GM18517 (cell line): ENCODE measurements around the gene MRC2.

ENCODE experiments used
- ATAC-seq: cut with Tn5 transposase; IDR thresholded peaks from one replicate; pipeline ENCODE4 v1.9.1; 2021; ENCODE audit warnings: mild to moderate bottlenecking, moderate library complexity; ENCODE audit not compliant: unreplicated experiment

Gene MRC2

DNA sequence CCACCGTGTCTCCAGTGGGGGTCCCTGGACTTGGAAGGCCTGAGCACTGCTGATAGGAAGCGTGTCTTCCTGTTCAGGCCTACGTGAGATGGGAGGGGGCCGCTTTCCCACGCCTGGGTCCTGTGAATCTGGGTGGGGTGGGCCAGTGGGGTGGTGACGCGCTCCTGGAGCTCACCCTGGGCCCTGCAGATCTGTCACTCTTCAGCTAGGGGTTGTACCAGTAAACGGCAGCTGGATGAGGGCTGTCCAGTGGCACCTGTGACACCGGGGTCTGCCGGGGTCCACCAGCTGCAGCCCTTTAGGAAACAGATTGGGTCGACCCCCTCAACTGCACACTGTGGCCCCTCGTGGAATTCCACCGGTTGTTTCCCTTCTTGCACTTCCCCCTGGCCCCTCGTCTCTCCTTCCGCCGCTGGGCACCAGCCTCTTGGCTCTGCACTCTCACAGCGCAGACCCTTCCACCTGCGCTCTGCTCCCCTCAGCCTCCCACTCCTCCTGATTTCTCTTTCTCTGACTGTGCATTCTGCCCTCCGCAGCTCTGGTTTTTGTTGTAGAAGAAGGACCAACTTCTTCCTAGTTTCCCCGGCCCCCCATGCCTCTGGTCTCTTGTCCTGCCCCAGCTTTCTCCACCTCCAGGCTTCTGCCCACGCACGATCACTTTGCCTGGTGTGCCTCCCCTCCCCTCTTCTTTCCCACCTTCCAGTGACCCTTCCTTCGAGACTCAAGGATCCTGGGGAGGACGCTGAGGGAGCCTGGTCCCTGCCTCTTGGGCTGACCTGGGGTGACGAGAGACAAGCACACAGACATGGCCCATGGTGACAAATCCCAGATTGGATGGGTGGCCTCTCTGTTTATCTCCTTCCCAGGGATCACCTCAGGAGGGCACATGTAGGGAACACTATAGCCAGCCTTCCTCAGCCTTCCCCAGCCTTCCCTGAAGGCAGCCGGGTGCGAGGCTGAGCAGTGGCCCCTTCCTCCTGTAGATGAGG, 4.8 kb downstream of the MRC2 start:
- ATAC-seq = no peak

DNA sequence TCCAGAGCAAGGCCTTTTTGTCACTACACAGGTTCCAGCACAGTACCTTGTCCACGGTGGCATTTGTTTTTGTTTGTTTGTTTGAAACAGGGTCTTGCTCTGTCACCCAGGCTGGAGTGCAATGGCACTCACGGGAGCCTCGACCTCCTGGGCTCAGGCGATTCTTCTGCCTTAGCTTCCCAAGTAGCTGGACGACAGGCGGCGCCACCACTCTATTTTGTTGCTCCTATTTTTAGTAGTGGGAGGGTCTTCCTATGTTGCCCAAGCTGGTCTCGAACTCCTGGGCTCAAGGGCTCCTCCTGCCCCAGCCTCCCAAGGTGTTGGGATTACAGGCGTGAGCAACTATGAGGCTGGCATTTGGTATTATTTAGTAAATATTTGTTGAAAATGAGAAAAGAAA, 10.3 kb downstream of the MRC2 start:
- no peak for ATAC-seq

DNA sequence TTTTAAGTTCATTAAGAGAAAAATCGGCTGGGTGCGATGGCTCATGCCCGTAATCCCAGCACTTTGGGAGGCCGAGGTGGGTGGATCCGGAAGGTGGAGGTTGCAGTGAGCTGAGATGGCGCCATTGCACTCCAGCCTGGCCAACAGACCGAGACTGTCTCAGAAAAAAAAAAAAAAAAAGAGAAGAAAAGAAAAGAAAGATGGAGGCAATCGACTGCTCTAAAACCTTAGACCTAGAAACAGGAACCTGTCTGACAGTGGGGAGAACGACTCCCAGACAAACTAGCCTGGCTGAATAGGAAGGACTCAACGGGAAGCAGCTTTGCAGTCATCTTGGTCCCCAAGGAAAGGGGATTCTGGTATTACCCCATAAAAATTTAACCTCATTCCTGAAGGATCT, 13.7 kb downstream of the MRC2 start:
- ATAC-seq = no peak

DNA sequence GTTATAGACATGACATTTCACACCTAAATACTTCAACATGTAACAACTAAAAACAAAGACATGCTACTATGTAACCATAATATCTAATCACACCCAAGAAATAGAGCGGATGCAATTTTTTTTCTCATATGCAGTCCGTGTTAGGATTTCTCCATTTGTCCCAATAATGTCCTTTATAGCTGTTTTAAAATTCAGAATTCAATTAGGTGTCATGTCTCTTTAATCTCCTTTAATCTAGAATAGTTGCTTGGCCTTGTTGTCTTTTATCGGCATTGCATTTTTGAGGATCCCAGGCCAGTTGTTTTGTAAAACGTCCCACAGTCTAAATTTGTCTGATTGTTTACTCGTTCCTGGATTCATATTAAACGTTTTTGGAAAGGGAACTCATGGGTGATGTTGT, 14.5 kb downstream of the MRC2 start:
- no peak for ATAC-seq

DNA sequence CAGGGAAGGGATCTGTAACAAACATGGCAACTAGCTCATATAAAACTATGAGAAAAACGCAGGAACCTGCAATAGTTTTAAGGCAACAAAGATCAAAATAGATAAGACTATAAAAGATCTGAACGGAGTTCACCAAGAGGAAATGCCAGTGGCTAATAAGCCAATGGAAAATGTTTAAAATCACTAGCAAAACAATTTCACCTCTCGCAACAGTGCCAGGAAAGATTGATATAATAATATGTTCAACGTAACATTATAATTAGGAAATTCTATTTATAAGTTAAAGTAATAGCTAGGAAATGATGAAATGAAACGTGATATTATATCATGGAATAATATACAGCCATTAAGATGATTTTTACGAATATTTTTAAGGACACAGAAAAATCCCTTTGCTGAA, 16.0 kb downstream of the MRC2 start:
- ATAC-seq = no peak

DNA sequence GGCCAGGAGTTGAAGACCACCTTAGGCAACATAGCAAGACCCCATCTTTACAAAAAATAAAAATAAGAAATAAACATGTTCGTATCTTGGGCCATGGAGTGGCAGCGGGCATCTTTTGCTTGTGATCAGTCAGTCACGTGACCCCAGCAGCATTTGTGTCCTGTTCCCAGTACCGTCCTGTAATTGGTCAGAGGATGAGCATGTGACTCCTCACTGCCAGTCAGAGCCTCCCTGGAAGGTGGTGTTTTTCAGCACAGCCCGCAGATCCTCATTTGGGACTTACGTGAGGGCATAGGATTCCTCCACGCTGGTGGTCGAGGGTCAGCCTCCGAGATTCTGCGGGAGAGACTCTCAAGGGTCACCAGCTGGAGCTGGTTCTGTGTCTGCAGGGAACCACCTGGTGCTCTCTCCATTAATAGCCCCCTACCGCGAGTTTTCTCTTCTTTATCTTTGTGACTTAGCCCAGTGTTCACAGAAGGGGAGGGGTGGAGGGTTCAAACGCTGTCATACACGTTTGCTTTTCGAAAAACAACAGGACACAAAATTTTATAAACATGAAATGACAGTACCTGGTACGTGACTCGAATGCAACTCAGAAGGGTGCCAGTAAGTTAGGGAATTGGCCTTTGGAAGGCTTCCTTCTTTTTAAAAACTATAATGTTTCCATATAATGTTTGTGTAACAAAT, 17.2 kb downstream of the MRC2 start:
- no peak for ATAC-seq

DNA sequence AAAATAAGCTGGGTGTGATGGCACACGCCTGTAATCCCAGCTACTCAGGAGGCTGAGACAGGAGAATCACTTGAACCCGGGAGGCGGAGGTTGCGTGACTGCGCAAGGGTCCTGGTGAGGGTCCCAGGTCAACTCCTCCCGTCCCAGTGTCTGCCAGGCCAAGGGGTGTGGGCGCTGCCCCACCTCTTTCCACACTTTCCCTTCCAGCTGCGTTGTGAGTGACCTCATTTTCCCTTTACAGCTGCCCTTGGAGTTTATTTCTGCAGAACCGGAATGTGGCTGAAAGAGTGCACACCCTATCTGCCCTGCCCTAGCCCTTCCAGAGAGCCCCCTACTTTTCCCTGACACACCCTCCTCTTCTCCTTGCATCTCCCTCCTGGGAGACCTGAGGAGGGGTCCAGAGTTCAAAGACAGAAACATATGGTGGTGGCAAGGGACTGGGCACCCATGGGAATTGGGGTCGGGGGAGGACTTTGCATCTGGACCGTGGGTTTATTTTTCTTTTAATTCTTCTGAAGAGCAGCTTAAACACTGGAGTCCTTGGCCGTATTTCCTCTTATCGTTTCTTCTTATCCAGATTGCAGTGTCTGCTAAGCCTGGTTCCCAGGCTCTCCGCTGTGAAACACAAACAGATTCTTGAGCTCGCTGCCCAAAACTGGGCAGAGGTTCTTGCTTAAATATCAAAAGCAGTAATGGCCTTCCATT, 20.9 kb downstream of the MRC2 start:
- no peak for ATAC-seq

DNA sequence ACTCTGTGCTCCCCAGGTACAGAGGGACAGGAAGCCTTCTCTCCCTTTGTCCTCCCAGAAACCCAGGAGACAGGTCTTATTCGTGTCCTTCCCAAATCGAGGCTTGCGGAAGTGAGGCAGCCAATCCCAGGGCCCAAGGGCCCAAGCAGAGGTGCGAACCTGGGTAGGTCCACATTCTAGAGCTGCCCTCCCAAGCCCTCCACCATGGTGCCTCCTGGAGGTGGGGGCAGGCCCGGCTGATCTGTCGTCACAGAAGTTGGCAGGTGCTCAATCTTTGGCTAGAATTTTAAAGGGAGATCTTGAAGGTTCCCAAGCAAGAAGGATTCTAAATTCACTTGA, 21.5 kb downstream of the MRC2 start:
- ATAC-seq = no peak

DNA sequence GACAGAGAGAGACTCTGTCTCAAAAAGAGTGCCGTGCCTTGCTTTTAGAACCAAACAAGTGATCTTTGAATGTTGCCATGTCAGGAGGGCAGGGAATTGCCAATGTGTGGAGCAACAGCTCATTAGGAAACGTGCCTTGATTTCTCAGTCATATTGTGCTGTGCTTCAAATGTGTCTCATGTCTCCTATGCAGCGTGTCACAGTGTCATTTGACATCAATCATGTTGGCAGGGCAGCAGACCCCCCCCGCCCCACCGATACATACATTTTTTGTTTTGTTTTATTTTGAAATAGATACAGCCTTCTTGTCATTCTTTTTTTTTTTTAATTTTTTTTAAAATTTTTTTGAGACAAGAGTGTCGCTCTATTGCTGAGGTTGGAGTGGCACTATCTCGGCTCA, 22.1 kb downstream of the MRC2 start:
- ATAC-seq = no peak

DNA sequence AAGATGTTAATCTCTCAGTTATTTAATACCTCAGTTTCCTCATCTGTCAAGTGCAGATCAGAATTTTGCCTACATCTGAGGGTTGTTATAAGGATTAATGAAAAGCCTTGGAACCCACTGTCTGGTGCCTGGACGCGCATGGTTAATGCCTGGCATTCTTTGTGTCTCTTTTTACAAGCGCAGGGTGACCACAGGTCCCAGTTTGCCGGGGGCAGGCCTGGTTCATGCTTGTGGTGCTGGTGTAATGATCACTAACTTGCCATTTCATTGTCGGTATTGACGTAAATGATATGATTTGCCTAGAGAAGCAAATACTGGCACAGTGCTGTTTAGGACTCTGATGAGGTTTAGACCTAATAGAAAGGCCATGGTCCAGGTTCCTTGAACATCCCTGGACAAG, 23.1 kb downstream of the MRC2 start:
- no peak for ATAC-seq

DNA sequence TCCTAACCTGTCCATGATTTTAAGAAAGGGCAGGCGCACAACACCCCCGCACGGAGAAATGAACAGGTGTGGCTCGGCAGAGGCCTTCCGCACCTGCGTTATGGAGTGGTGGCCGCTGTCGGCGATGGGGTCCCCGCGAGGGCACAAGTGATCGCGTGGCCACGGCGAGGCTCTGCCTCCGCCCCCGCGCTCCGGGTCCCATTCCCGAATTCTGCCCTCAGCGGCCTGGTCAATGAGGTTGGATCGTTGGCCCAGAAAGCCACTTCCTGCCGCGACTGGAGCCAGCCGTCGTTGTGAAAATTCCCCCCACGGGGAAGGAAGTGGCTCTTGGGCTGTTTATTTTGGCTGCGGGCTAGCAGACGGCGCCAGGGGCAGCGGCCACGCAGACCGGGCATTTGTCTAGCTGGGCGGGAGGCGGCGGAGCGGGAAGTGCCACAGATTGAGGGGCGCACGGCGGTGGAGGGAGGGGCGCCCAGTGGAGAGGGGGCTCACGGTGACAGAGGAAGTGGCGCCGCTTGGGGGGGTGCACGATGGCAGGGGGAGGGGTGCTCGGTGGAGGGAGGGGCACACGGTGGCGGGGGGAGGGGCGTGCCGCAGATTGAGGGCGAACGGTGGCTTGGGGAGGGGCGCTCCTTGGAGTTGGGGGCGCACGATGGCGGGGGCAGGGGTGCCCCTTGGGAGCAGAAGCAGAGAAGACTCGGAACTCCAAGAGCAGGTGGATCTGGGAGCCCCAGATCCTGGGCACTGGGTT, 25.0 kb downstream of the MRC2 start:
- no peak for ATAC-seq

DNA sequence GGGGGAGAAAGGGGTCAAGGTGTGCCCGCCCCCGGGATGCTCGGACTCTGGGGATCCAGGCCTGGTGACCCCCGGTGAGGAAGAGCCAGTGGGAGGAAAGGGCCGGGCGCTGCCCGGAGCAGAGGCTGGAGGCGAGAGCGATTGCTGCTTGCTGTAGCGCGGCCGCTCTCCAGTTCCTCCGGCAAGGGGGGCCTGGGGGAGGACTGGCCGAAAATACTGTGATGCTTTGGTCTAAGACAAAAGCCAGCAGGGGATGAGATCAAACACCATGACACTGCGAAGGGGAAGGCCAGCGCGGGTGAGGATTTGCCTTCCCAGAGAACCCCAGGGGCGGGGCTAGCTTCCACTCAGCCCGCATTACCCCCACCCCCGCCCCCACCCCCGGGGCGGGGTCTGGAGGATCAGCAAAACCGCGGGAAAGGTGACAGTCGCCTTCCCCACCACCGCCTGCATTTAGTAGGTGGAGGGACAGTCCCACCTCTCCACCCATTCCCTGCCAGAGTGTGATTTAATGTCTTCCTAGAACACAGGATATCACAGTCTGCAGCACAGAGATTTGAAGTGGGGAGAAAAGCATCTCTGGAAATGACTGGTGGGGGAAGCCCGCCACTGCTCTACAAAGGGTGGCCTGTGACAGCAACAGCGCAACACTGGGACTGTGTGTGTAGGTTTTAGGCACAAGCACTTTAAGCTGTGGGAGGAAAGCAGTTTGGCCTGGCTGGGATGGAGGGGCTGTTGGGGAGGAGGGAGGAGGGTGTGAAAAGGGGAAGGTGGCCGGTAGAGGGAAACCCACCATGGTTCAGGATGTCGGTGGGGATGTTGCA, 25.7 kb downstream of the MRC2 start:
- ATAC-seq = peak; percentile 75

DNA sequence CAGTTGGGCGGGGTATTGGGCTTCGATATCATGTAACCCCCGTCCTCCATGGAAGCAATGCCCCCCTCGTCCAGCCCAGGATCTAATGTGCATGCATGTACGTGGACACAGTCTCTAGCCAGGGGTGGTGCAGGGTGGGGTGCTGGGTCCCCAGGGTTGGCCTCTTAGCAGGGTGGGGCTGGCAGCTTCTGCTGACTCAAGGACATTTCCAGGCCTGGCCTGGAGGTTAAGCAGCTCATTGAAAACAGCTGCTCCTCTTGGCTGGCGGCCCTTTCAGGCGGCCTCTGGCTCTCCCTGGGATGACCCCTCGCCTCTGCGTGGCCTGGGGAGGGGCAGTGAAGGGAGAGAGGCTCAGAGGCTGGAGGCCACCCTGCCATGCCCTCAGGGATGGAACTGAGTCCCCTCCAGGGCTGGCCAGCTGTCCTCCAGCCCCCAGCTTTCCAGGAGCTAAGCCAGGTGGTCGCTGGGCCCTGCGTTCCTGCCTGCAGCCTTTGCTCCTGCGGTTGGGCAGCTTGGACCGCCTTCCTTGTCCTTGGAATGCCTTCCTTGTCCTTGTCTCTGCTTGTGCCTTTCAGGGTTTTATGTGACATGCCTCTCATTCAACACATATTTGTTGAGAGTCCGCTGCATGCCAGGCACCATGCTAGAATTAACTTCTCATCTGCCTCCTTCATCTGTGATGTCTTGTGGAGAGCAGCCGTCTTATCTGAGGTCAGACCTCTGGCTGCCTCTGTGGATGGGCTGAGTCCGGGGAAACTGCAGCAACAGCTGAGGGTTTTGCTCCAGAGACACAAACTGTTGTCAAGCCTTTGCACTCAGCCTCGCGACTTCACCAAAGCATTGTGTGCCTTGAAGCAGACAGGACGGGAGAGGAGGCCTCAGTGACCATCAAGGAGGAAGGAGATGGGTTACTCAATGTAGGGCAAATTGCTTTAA, 26.6 kb downstream of the MRC2 start:
- no peak for ATAC-seq

DNA sequence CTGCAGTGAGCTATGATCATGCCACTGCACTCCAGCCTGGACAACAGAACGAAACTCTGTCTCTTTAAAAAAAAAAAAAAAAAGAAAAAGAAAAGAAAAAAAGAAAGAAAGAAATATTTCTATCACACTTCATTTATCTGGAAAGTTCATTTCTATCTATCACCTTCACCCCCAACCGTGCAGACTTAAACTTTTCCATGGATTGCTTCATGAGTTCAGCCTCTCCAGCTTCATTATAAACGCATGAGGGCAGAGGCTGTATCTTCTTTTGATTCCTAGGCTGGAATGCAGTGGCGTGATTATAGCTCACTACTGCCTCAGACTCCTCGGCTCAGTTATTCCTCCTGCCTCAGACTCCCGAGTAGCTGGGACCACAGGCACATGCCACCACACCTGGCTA, 28.2 kb downstream of the MRC2 start:
- no peak for ATAC-seq

DNA sequence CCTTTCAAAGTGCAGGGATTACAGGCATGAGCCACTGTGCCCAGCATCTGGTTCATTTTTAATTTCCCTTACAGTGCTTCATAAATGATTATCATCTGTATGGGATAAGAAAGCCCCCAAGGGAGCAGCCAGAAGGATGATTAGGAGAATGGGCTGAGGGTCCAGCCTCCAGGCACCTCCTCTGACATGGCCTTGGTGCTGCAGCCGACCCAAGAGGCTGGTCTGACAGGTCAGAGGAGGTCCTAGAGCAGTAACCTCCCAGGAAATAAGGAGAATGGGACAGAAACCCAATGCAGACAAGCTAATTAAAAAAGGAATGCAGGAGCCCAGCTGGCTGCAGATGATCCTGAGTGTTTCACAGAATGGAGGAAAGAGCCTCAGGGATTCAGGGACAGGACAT, 29.0 kb downstream of the MRC2 start:
- no peak for ATAC-seq

DNA sequence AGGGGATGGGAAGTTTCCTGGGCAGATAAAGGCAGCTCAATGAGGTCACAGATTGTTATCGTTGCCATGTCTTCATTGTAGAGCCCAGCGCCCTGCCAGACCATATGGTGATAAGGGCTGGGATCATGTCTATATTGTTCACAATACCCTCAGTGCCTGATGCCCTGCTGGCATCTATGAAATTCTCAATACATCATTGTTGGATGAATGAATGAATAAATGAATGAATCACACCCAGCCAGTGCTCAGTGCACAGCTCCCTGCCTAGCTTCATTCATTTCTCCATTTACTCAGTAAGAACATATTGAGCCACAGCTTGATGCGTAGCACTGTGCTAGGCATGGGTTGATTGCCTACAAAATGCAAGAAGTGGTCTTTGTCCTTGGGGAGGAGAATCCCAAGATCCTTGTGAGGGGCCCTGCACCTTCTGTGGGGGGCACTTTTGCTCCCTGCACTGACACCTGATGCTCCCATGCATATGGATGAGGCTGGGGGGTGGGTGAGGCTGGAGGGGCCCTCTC, 29.7 kb downstream of the MRC2 start:
- ATAC-seq = no peak

DNA sequence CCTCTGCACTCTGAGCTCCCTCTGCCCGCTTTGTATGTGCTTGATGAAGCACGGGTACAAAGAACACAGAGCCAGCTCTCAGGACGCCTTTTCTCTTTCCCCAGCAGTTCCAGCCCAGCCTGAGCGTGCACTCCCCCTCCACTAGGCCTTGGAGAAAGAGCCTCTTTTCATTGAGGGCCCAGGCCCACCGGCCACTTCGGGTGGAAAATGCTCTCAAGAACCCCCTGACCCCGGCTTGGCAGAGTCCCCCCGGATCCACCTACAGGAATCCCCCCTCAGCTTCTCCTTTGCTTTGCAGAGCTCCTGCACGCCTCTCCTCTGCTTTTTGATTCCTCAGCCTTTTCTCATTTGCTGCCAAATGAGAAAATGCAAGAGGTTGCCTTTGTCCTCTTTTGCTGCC, 30.2 kb downstream of the MRC2 start:
- ATAC-seq = no peak

DNA sequence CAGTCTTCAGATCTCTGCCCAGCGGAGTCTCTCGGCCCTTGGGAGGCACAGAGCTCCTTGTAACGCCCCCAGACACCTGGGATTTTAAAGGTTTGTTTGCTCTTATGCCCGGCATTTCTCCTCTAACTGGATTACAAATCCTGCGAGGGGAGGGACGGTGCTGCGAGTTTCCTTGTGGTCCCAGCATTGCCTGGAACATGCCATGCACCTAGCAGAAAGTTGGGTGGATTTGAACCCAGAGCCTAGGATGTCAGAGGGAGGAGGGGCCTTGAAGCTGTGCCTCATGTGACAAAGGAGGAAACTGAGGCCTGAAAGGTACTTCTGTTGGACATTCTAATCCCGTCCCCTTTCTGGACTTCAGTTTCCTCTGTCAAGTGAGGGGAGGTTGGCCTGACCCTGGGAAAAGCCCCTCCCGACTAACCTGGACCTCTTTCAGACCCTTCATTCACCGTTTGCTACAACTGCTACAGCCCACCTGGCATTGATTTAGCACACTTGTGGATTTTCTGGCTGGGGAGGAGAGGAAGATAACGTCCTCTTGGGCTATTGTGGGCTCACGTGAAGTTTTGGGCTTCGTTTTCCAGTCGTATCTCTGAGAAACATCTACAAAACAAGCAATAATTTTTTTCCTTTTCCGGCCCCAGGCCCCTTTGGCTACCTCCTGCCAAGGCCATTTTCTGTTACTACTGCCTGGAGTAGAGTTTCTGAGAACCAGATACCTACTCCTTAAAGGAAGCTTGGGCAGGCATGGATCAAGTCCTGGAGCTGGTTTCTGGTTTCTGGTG, 30.9 kb downstream of the MRC2 start:
- no peak for ATAC-seq
